ENCODE data around the gene COL5A2. TPM values are rescaled to one million over a fixed set of nuclear protein-coding genes. Genes with fewer than 3 reads are reported as not detected.

The COL5A2 gene
- total and polyA plus RNA-seq, 8 donors = 122 to 324 (median 210) TPM

DNA sequence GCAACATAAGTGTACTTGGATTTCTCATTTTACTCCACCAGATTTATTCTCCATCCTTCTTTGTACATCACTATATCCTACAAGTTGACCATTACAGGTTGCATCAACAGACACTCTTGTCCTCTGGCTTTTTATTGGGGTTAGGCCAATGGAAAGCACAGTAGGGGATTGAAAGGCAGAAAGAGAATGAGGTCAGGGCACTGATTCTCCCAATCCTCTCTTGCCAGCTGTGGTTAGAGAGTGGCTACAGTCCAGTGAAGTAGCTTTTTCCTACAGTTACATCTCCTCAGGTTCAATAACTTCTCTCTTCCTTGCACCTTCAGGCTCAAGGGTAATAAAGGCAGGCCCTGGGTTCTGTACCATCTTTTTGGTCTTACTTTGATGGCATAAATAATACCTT is 20.2 kb upstream of the COL5A2 start:
- Histone ChIP-seq H3K27me3 (no peaks in the 10 kb centered on the region), H3K27ac (no peak overlapping the region), H3K9me3 (peaks cover 0 to 5% of the 10 kb centered on the region in 2 donors), H3K4me1 (no peaks in the 10 kb centered on the region), H3K36me3 (no peaks in the 10 kb centered on the region), H3K4me3 (no peak overlapping the region)
- intact Hi-C loops (cut with DNase I) = no loop called here
- ATAC-seq (no peak), DNase-seq (no peak)
- TF ChIP-seq, protein P1, sequence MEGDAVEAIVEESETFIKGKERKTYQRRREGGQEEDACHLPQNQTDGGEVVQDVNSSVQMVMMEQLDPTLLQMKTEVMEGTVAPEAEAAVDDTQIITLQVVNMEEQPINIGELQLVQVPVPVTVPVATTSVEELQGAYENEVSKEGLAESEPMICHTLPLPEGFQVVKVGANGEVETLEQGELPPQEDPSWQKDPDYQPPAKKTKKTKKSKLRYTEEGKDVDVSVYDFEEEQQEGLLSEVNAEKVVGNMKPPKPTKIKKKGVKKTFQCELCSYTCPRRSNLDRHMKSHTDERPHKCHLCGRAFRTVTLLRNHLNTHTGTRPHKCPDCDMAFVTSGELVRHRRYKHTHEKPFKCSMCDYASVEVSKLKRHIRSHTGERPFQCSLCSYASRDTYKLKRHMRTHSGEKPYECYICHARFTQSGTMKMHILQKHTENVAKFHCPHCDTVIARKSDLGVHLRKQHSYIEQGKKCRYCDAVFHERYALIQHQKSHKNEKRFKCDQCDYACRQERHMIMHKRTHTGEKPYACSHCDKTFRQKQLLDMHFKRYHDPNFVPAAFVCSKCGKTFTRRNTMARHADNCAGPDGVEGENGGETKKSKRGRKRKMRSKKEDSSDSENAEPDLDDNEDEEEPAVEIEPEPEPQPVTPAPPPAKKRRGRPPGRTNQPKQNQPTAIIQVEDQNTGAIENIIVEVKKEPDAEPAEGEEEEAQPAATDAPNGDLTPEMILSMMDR (IDR thresholded peaks at IDR 0.05) = no peak

DNA sequence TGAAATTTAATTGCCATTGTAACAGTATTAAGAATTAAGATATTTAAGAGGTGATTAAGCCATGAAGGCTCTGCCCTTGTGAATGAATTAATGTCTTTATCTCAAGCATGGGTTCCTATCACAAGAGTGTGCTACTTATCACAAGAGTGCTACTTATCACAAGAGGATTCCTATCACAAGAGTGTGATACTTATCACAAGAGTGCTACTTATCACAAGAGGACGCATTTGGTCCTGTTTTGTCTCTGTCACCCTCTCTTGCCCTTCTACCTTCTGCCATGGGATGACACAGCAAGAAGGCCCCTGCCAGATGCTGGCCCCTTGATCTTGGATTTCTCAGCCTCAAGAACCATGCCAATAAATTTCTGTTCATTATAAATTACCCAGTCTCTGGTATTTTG is 13.2 kb upstream of the COL5A2 start:
- DNase-seq (no peak), ATAC-seq (peak; percentile 58)
- Histone ChIP-seq H3K9me3 (peaks cover 0 to 5% of the 10 kb centered on the region in 2 donors), H3K27ac (no peak overlapping the region), H3K4me3 (no peak overlapping the region), H3K36me3 (no peaks in the 10 kb centered on the region), H3K27me3 (no peaks in the 10 kb centered on the region), H3K4me1 (no peaks in the 10 kb centered on the region)
- intact Hi-C loops (cut with DNase I) = no loop called here
- TF ChIP-seq, protein P1 (IDR thresholded peaks at IDR 0.05) = no peak

DNA sequence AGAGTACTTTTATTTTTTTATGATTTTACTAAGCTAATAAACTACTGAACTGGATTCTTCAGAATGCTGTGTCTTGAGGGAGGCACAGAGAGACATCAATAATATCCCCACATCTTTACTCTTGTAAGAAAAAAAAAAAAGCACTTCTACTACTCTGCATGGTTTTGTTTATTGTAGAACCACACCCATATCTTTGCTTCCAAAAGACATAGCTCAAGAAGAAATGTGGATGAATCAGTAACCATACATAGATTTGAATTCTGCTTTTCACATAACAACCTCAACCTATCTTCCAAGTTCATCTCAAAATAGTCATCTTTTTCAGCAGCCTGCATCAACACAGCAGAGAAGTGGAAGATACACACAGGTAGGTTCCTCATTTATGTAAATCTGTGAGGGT is 12.2 kb upstream of the COL5A2 start:
- Histone ChIP-seq H3K36me3 (no peaks in the 10 kb centered on the region), H3K4me3 (no peak overlapping the region), H3K9me3 (peaks cover 0 to 5% of the 10 kb centered on the region in 2 donors), H3K27ac (no peak overlapping the region), H3K27me3 (no peaks in the 10 kb centered on the region), H3K4me1 (no peaks in the 10 kb centered on the region)
- TF ChIP-seq, protein P1 (IDR thresholded peaks at IDR 0.05) = no peak
- intact Hi-C loops (cut with DNase I) = no loop called here
- no peak for DNase-seq
- ATAC-seq = no peak

DNA sequence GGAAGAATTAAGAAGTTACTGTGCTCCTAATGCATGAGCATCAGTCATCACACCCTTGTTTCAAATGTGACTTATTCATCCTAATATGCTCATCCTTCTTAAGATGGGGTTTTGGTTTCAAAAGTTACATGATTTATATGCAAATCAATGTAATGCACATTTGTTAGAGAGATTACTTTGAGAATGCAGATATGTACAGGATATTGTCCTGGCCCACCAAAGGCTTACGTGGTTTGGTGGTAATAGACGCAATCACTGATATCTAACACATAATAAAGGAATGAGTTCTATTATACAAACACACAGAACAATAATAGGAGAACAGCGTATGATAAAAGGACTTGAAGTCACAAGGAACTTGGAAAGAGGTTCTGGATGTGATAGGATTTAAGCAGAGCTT is 11.1 kb upstream of the COL5A2 start:
- Histone ChIP-seq H3K9me3 (peaks cover 0 to 2% of the 10 kb centered on the region in 2 donors), H3K27ac (no peak overlapping the region), H3K4me1 (no peaks in the 10 kb centered on the region), H3K4me3 (no peak overlapping the region), H3K36me3 (no peaks in the 10 kb centered on the region), H3K27me3 (no peaks in the 10 kb centered on the region)
- TF ChIP-seq, protein P1 (IDR thresholded peaks at IDR 0.05) = no peak
- intact Hi-C loops (cut with DNase I) = no loop called here
- DNase-seq (no peak), ATAC-seq (no peak)

DNA sequence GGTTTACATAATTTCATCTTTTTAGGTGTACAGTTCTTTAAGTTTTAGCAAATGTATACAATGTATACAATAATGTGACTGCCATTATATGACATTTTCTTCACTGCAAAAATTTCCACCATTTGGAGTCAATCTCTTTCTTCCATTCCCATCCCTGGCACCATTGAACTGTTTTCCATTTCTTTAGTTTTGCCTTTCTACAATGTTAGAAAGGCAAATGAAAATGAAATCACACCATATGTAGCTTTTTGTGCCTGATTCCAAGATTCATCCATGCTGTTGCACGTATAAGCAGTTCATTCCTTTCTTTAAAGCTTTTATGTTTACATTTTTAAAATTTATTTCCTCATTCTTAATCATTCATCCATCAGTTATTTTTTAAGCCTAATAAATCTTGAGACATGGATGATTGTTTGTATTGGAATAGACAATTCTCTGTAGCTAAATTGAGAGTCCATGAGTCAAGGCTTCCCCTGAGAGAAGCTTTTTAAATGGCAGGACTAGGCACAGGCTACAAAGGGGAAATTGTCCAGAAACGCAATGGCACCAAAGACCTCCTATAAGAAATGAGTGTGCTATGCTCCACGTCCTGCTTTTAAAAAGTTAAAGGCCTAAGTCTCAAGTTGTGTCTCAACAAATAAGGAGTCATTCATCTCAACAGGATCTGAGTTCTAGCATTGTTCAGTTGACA is 8.7 kb upstream of the COL5A2 start:
- Histone ChIP-seq H3K4me1 (no peaks in the 10 kb centered on the region), H3K27ac (no peak overlapping the region), H3K4me3 (no peak overlapping the region), H3K9me3 (no peaks in the 10 kb centered on the region), H3K36me3 (no peaks in the 10 kb centered on the region), H3K27me3 (no peaks in the 10 kb centered on the region)
- TF ChIP-seq, protein P1 (IDR thresholded peaks at IDR 0.05) = no peak
- DNase-seq = no peak
- intact Hi-C loops (cut with DNase I) = no loop called here
- no peak for ATAC-seq

All from left lung (tissue), 10 donors.